NAMALWA (cell line): ENCODE data around the gene TUBB3.
"Not testable (repeated sequence)": the region's sequence is repeated elsewhere in the genome, so short reads cannot be mapped to it uniquely, and the experiment has no call there.

Experiments used
- DNase-seq: peaks from one replicate; pipeline ENCODE4 v3.0.0-alpha.2; 2015; ENCODE audit warnings: low spot score

TUBB3 gene

GRCh38 chr16:89965447-89966225 is 42.5 kb downstream of the TUBB3 start:
- no peak for DNase-seq

DNA sequence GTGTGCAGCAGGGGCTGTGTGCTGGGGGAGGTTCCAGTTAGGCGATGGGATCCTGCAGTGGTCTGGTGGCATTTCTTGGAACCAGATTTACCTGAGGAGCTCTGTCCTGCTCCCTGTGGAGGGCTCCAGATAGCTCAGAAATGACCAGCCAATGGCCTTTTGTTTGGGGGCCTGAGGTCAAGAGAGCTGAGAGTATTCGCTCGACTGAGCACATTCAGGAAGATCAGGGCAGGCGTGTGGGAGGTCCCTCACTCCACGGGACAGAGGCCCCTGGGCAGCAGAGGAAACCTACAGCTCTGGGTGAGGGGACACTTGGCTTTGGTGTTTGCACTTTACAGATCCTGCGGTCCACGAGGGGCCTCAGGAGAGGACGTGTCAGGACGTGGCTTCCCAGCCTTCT is 43.6 kb downstream of the TUBB3 start:
- no peak for DNase-seq

GRCh38 chr16:89967436-89967835 is 44.3 kb downstream of the TUBB3 start:
- DNase-seq, result not testable (repeated sequence)

DNA sequence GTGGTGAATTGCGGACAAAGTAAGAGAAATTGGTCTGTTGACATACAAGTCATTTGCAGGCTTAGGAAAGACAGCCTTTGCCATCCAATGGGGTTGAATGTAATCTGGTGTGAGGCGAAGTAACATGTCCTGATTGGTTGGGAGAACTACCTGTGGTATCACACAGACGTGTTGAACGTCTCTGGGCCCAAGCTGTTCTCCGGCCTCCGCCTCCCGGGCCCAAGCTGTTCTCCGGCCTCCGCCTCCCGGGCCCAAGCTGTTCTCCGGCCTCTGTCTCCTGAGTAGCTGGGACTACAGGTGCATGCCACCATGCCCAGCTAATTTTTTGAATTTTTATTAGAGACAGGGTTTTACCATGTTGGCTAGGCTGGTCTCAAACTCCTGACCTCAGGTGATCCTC is 44.9 kb downstream of the TUBB3 start:
- DNase-seq, result not testable (repeated sequence)

GRCh38 chr16:89969741-89970410 is 46.7 kb downstream of the TUBB3 start:
- DNase-seq, result no peak

- no peak for DNase-seq
These were observed 48.5 kb downstream of the TUBB3 start for GRCh38 chr16:89971495-89972243.

- DNase-seq, result peak; percentile 95
These were observed 49.4 kb downstream of the TUBB3 start for GRCh38 chr16:89972244-89973234.

- no peak for DNase-seq
These were observed 50.1 kb downstream of the TUBB3 start for GRCh38 chr16:89973235-89973634.

GRCh38 chr16:89973654-89974335 is 50.7 kb downstream of the TUBB3 start:
- no peak for DNase-seq

DNA sequence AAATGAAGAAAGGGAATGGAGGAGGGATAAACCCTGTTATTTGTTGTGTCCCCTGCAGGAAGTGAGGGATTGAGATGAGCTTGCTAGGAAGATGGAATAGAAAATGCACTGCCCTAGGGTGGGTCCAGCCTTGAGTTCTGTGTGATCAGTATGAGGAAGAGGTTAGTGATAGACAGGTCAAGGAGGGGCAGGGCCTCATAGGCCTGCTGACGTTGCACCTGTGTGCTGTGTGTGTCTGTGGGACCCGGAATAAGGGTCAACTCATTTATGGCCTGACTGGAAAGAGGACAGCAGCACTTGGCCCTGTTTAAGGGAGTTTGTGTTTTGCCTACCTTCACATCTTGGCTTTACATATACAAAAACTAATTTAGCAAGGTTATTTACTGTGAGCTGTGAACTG is 51.7 kb downstream of the TUBB3 start:
- DNase-seq, result no peak

GRCh38 chr16:89981414-89981813 is 58.3 kb downstream of the TUBB3 start:
- DNase-seq, result no peak

DNA sequence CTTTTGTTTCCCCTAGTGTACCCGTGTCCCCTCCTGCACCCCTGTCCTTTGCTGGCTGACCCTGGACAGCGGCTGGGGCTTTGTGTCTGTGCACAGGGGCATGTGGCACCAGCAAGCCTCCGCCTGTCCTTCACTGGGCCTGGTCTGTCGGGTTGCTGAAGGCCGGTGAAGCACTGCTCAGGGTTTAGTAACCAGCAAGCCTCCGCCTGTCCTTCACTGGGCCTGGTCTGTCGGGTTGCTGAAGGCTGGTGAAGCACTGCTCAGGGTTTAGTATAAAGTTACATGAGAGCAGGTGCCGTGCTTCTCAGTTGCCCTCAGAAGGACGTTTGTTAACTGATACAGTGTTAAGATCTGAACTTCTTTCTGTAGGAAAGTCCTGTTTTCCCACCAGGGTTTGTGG is 59.2 kb downstream of the TUBB3 start:
- no peak for DNase-seq

DNA sequence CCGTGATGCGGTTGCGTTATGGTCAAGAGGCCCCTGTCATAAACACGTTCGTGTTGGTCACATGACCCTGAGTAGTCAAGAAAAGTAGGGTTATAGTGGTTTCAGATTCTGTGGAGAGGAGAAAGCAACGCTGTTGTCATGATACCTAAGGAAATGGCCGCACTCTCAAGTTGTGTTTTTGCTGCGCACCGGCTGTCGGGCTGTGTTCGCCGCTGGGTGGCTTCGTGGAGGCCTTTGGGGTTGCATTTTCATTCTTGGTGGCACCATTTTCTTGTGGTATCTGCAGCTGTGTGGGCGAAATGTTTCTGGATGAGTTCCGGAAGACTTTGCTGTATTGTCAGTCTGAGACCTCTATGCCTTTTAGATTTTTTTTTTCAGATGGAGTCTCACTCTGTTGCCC is 60.4 kb downstream of the TUBB3 start:
- DNase-seq, result no peak

DNA sequence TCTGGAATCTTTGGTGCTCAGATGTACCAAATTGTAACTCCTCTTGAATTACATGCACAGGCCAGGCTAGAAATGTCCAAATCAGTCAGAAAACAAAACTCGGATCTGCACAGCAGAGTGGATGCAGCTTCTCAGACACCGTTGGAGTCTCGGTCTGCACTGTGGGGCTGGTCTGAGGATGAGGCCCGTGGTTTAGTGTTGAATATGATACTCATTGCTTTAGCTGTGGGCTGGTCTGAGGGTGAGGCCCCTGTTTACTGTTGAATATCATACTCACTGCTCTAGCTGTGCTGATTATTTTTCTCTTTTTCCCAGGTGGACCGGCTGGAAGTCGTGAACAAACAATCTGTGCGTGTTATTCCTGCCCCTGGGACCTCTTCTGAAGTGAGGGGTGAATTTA is 61.1 kb downstream of the TUBB3 start:
- no peak for DNase-seq

GRCh38 chr16:89985219-89985618 is 62.1 kb downstream of the TUBB3 start:
- DNase-seq, result no peak
